Activated gamma-delta T cell treated with anti-CD3 and anti-CD28 coated beads, Interleukin-2, amount 50 U/mL, for 16 hours (primary cell): ENCODE data around the gene PGPEP1.
"Not testable (repeated sequence)": the region's sequence is repeated elsewhere in the genome, so short reads cannot be mapped to it uniquely, and the experiment has no call there.

ENCODE experiments used
- DNase-seq: peaks from one replicate; pipeline ENCODE4 v3.0.0-alpha.2; 2020; ENCODE audit warnings: low read depth

Gene PGPEP1

DNA sequence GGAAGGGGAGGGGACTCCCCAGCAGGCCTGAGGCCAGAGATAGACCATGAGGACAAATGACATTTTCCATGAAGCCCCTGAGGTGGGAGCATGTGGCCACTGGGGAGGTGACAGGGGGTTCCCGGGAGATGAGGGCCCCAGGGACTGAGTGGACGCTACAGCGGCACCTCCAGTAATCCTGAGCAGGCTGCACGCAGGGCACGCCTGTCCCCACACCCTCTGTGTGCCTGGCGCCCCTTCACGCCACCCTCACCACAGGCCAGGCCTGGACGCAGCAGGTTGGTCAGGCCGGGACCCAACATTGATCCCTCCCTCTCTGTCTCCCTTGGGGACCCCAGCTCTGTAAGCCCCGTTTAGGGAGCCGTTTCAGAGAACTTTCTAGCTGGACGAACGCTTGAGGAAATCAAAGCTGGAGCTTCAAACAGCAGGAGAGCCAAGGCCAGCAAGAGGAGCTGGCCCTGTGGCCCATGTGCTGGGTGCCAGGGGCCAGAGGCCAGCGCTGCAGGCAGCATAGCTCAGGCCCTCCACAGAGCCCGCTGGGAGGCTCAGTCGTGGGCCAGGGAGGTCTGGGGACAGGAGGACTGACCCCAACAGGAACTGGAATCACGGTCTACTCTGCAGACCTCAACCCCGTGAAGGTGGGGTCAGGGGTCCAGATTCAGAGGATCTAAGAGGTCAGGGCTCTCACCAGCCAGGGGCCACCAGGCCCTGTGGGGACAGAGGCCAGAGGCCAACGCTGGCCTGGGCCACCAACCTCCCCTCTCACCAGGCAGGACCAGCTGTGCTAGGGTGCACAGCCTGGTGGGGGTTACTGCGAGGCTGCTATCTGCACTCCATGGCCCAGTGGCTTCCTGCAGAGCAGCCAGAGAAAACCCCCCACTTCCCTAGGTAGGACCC lies 32.1 kb upstream of the PGPEP1 start:
- DNase-seq, result no peak

- DNase-seq, result no peak
Observed at GRCh38 chr19:18308948-18309325, 31.5 kb upstream of the PGPEP1 start.

DNA sequence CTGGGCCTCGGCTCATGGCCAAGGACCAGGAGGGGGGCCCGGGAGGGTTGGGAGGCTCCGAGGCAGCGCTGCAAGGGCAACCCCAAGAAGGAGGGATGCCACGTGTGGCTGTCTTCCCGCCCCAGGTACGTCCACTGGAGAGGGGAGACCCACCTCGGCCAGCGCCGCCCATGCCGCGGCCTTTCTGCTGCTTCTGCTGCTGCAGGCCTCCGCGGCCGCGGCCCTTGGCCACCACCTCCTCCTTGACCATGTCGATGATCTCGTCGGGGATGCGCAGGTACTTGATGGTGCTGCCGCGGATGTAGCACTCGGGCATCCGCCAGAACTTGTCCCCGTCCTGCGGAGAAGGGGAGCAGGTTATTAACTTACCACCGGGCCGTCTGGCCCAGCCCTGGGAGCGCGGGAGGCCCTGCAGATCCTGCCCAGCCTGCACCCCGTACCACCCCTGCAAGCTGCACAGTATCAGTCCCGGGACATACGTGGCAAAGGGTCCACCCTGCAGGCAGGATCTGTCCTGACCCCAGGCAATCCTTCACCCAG lies 30.8 kb upstream of the PGPEP1 start:
- DNase-seq, result no peak

GRCh38 chr19:18310118-18310909 lies 30.1 kb upstream of the PGPEP1 start:
- DNase-seq, result no peak

- no peak for DNase-seq
Observed at GRCh38 chr19:18310966-18311365, 29.4 kb upstream of the PGPEP1 start.

- no peak for DNase-seq
Observed at GRCh38 chr19:18311502-18312091, 28.8 kb upstream of the PGPEP1 start.

GRCh38 chr19:18312092-18312534 lies 28.3 kb upstream of the PGPEP1 start:
- DNase-seq, result no peak

DNA sequence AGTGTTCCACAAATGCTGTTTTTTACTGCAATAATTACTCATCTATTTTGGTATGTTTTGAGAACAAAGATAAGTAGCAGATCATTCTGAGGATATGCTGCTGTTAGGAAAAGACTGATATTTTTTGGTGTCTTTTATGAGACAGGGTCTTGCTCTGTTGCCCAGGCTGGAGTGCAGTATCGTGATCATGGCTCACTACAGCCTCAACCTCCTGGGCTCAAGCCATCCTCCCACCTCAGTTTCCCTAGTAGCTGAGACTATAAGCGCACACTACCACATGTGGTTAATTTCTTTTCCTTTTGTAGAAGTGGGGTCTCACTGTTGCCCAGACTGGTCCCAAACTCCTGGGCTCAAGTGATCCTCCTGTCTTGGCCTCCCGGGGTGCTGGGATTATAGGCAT lies 27.0 kb upstream of the PGPEP1 start:
- DNase-seq, result no peak

- no peak for DNase-seq
Observed at GRCh38 chr19:18317961-18318800, 22.2 kb upstream of the PGPEP1 start.

GRCh38 chr19:18319591-18320135 lies 20.7 kb upstream of the PGPEP1 start:
- no peak for DNase-seq

- no peak for DNase-seq
Observed at GRCh38 chr19:18320865-18321733, 19.3 kb upstream of the PGPEP1 start.

DNA sequence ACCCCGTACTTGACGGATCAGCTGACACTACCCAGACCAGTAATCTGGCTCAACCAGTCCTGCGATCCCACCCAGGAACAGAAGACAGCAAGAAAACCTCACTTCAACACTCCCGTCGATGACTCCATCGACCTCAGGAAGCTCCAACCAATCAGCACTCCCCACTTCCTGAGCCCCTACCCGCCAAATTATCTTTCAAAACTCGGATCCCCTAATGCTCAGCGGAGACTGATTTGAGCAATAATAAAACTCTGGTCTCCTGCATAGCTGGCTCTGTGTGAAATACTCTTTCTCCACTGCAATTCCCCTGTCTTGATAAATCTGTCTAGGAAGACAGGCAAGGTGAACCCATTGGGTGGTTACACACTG lies 18.7 kb upstream of the PGPEP1 start:
- no peak for DNase-seq

GRCh38 chr19:18322318-18322758 lies 18.1 kb upstream of the PGPEP1 start:
- no peak for DNase-seq

GRCh38 chr19:18322759-18323460 lies 17.5 kb upstream of the PGPEP1 start, which contains the start of gene LSM4:
Gene LSM4 (minus strand): TSS chr19:18323076. CDS start chr19:18323020, 56 bp downstream.
- DNase-seq, result peak; percentile 98

DNA sequence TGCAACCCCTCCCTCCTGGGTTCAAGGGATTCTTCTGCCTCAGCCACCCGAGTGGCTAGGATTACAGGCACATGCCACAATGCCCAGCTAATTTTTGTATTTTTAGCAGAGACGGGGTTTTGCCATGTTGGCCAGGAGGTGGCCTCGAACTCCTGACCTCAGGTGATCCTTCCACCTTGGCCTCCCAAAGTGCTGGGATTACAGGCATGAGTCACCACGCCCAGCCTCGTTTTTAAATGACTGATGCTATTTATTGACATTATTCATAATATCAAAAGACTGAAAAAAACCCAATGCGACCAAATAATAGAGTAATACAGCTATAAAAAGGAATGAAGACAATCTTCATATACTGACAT lies 16.0 kb upstream of the PGPEP1 start:
- not testable (repeated sequence) for DNase-seq

DNA sequence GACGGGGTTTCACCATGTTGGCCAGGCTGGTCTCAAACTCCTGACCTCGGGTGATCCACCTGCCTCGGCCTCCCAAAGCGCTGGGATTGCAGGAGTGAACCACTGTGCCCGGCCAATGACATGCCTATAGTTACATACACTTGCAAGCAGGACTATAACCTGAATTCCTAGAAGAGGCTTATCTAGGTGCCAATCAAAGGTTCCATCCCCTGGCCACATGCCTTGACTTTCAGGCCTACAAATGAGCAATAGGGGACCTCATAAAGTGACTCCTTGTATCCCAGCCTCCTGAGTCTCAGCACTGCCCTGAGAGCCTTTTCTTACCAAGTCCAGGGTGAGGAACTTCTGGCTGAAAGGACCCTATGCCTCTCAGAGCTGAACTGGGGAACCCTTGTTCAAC lies 13.6 kb upstream of the PGPEP1 start:
- no peak for DNase-seq

DNA sequence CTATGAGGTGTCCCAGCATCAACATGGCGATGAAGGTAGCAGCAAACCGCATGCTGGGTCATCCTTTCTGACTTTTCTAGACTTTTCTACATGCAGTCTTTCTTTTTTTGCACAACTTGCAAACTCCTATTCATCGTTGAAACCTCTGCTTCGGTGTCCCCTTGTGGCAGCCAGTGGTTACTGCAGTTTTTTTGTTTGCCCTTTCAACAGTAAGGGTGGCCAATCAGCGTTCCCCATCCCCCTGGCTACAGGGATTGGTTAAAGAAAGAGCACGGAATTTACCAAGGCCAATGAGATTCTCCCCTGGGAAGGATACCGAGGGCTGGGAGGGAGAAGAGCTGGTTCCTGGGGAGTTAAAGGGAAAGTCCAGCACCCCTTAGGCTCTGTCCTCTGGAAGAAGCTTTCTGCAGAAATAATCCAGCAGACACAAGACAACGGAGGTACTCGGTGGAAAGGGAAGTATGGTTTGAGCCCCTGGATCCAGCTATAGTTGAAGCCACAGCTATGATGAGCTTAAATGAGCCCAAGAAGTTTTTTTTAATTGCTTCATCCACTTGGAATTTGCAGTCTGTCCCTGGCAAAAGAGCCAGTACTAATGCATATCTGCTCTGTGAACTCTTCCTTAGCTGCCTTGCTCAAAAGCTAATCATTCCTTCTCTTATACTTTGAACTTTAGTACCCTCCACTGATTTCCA lies 11.9 kb upstream of the PGPEP1 start:
- peak; percentile 83 for DNase-seq

DNA sequence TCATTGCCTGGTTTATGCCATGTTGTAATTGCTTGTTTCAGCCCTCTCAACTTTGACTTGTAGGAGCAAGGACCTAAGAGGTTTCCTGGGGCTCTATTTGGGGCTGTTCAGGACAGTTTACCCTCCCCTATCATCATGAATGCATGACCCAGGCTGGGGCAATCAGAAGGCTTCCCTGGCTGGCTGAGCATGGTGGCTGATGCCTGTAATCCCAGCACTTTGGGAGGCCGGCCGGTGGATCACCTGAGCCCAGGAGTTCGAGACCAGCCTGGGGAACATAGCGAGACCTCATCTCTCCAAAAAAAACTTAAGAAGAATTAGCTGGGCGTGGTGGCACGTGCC lies 11.4 kb upstream of the PGPEP1 start:
- DNase-seq, result no peak

DNA sequence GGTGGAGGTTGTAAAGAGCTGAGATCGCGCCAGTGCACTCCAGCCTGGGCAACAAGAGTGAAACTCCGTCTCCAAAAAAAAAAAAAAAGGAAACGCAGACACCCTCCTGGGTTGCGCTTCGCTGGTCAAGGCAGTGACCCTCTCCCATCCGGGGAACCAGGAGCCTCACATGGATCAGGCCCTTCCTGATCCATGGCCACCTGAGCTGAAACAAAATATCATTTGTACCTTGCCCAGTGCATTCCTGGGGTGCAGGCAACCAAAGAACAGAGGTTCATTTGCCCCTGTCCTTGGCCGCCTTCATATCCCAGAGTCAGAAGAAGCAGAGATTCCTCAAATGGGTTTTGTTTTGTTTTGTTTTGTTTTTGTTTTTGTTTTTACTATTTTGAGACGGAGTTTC lies 9.5 kb upstream of the PGPEP1 start:
- DNase-seq, result no peak
